GM21619 (cell line): ENCODE results near the gene INPP5E.

ENCODE experiments used
- ATAC-seq: cut with Tn5 transposase; IDR thresholded peaks from one replicate; pipeline ENCODE4 v1.9.1; 2021; ENCODE audit not compliant: unreplicated experiment

INPP5E gene

DNA sequence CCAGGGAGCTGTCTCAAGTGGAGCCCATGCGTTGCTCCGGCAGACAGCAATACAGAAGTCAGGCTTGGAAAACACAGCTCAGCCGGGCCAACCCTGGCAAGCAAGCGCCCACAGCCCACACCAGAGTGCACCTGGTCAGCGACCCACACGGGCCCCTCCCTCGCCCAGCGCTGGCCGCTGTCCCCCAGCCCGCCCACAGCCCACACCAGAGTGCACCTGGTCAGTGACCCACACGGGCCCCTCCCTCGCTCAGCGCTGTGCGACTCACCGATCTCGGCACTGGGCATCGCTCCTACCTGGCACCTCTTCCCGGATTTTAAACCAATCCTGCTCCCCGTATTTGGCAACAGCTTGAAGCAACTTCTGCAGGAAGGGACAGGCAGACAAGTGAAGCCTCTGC, 52.4 kb downstream of the INPP5E start:
- ATAC-seq = no peak

DNA sequence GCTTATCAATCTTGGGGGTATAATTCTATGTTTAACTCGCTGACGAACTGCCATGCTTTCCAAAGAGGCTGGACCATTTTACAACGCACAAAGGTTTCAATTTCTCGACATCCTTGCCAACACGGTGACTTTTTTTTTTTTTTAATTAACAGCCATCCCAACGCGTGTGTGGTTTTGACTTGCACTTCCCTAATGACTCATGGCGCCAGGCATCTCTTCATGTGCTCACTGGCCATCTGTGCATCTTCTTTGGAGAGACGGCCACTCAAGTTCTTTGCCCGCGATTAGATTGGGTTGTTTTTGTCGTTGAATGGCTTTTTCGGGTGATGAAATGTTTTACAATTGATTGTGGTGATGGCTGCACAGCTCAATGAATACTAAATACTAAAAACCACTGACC, 53.6 kb downstream of the INPP5E start:
- ATAC-seq = no peak

GRCh38 chr9:136385015-136385414, 54.6 kb downstream of the INPP5E start:
- ATAC-seq = no peak

DNA sequence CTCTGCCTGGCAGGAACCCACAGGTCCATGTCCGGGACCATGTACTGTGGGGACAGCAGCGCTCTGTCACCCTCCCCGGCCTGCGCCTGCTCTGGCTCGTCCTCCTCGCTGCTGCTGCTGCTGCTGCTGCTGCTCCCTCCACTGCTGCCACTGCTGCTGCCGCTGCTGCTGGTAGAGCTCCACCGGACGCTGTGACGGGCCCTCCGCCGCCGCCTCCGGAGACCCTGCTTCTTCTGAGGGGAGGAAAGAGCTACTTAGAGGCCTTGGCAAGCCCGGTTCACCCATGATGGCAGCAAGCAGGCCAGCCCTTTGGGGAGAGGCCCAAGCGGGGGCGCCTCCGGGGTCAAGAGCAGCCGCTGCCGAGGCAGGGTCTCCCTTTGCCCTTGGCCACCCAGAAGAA, 56.2 kb downstream of the INPP5E start:
- no peak for ATAC-seq

- no peak for ATAC-seq
Measured at GRCh38 chr9:136381966-136382513, 57.6 kb downstream of the INPP5E start.

DNA sequence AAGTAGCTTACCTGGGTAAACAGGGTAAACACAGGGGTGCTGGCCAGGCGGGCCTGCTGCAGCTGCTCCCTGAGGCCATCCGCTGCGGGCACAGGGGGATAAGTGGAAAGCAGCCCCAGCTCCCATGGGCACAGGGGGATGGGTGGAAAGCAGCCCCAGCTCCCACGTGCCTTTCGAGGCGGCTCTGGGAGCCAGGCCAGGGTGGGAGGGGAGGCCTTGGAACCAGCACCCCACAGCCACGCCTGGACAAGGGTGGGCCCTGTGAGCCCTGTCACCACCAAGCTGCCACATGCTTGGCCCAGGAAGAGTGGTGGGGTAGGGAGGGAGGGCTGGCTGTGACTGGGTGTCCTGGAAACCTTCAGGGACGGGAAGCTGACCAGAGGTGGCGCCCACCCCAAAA, 58.3 kb downstream of the INPP5E start:
- no peak for ATAC-seq

DNA sequence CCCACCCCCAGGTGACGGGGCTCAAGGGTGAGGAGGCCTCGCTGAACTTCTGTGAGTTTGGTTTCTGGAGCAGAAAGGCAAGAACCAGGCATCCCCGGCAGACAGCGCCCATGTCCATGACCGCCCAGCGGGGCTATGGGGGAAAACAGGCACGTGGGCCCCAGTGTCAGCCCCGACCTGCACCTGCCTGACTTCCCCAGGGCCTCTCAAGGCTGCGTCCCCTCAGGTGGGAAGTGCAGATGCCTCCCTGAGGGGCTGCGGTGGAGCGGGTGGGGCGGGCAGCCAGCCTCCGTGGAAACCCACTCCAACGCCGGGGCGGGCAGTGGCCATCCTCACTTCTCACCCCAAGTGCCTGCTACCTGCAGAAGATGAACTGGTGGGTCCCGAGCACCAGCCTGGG, 59.3 kb downstream of the INPP5E start:
- no peak for ATAC-seq

GRCh38 chr9:136379891-136380290, 59.8 kb downstream of the INPP5E start:
- no peak for ATAC-seq

DNA sequence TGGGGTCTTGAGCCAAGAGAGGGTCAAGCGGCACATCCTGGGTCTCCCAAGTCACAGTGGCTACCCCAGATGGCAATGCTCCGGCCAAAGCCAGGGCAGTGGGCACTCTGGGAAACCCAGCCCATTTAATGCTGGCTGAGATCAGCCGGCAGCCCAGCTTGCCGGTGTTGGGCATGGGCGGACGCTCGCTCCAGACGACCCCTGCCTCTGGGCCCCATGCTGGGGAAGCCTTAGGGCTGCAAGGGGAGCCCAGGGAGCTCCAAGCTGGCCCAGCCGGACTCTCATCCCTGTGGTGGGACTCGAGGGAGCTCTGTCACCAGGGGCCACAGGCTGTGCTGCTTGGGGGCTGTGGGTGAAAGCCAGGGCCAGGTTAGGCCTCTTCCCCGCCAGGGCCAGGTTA, 60.2 kb downstream of the INPP5E start:
- ATAC-seq = no peak

DNA sequence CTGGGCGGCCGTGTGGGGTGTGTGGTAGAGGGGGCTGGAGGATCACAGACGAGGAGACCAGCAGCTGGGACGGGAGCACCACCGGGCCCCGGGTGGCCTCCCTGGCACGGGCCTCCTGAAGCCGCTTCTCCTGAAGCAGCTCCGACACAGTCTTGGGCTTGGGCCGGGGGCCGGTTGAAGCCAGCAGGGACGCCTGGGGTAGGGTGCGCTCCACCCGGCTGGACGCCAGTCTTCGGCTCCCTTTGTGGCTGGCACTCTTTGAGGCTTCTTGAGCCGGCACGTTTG, 60.7 kb downstream of the INPP5E start:
- no peak for ATAC-seq
